Stimulated activated CD8-positive, alpha-beta memory T cell treated with anti-CD3 and anti-CD28 coated beads, Interleukin-4, amount 100 ng/mL, for 24 hours (primary cell): ENCODE data around the gene ZNF106.

Experiments
- DNase-seq: peaks from one replicate; pipeline ENCODE4 v3.0.0-alpha.2; 2020; ENCODE audit warnings: low read depth

ZNF106 gene

DNA sequence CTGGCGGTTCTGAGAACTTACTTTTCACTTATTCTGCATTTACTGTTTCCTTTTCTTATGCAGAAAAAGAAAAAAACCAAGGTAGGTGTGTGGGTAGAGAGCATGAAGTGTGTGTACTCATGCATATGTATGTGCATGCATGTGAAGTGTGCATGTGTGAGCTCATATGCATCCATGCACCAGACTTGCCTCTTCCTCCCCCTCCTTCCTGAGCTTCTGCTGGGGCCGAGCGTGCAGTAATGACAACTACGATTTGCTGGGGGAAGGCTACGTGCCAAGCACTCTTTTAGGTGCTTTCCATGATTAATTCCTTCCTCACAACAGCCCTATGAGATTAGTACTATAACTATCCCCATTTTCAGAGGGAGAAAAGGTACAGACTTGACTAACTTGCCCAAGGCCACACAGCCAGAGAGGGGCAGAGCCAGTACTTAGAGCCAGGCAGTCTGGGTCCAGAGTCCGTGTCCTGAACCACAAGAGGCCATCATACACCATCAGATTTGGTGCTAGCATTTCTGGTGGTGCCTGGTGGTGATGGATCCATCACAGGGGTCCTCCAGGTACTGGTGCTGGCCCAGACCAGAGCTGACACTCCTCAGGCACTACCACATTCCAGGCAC is 85.0 kb downstream of the ZNF106 start:
- no peak for DNase-seq

DNA sequence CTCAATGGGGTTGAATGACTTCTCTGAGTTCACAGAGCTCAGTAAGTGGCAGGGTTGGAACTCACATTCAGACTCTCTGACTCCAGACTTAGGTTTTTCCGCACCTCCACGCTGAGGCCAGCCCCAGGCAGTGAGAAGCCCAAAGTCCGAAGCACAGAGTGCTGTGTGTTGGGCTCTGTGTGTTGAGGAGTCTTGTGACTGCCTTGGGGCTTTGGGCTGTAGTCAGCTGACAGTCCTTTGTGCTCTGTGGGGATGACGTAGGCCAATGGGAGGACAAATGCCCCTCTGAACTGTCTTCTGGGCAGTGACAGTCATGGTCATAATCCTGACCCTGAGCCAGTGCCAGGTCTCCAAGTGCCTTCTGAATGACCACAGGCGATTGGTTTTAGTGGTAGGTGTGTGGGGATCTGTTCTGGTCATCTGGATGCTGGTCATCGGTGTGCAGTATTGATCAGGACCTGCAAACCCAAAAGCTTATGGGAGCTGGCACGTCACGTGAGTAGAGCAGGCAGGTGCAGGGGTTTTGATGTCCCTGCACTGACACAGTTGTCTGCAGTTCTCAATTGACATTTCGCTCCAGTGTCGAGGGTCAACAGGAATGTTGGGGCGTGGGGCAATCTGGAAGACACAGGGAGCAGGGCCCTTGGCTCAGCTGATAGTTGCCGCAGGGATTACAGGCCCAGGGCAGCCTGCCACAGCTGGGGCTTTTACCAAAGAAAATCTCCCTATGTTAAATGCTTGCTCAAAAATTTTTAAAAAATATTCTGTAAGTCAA is 86.3 kb downstream of the ZNF106 start:
- no peak for DNase-seq

DNA sequence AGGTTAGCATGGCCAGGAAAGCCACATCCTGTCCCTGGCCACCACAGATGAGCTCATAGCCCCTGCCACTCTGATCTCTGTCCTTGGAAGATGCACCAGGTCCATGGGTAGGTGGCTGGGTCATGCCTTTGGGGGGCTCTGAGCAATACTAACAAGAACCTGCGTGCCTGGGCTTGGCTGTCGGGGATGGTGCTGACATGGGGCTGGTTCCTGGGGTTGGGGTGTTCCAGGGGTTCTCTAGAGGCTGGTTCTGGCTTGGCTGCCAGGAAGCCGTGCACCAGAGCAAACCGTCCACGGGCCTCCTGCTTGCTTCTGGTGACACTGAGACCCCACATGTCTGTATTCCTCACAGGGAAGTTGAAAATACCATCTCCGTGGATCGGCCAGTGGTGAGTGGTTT is 87.6 kb downstream of the ZNF106 start:
- DNase-seq, result no peak

DNA sequence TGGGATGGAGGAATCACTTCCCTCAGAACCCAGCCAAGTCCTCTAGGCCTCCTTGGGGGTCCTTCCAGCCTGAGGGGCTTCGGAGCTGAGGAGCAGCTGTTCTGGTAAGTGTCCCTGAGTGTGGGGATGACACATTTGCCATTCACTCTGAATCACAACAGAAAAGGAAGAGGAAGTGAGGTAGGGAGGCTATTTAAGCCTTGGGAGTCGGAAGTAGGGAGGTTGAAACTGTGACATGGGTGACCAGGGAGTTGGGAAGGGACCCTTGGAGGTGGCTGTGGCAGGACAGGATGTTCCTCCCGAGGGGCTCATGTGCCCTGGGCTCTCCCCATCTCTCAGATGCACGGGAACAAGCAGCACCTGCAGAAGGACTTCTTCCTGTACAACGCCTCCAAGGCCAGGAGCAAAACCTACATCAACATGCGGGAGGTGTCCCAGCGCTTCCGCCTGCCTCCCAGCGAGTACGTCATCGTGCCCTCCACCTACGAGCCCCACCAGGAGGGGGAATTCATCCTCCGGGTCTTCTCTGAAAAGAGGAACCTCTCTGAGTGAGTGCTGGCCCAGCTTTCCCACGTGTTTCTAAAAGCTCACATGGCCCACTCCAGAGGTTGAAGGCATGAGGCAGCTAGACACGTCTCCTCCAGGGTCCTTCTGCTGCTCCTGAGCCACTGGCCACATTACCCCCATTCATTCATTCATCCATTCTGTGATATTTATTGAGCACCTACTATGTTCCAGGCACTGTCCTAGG is 88.3 kb downstream of the ZNF106 start:
- no peak for DNase-seq

DNA sequence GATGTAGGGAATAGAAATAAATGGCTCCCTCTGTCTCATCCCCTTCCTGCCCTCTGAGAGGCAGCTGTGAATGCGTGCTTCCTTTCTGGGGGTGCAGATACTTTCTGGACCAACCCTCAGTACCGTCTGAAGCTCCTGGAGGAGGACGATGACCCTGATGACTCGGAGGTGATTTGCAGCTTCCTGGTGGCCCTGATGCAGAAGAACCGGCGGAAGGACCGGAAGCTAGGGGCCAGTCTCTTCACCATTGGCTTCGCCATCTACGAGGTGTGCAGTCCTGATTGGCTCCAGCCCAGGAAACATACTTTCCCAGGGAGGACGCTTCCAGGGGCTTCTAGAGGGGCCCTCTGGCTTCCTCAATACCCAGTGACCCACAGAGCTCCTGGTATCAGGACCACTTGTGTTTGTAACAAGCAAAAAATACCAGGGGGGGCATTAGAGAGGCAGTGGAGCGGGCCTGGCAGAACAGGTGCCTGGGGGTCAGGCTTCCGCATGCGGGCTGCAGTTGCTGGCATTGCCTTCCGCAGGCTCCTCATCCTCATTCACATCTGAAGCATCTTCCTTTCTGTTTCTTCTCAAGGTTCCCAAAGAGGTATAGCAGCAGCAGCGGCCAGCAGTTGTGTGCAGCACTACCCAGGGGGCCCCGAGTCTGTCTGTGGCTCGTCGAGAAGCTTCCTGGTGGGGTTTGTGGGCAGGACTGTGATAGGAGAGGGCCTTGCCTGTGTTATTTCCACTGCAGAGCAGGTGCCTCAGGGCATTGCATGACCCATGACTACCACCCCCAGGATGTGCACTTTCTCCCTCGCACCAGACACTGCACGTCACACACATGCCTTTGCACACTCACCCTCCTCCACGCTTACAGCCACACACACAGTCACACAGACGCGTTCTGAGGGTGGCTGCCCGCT is 89.1 kb downstream of the ZNF106 start:
- DNase-seq, result no peak

DNA sequence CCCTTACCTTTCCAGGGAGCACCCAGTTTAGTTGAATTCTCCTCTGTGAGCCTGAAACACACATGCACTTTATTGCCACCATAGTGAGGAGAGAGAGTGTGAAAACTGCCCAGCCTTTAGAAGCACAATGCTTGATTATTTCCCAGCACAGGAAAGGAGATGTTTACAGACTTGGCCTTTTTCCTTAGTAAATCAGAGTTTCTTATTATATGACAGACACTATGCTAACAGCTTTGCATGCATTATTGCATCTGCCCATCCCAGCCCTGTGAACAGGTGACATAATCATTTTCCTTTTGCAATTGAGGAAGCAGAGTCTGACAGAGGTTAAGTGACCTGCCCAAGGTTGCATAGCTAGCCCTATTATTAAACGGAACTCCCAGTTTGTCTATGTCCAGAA is 95.1 kb downstream of the ZNF106 start:
- DNase-seq, result no peak

DNA sequence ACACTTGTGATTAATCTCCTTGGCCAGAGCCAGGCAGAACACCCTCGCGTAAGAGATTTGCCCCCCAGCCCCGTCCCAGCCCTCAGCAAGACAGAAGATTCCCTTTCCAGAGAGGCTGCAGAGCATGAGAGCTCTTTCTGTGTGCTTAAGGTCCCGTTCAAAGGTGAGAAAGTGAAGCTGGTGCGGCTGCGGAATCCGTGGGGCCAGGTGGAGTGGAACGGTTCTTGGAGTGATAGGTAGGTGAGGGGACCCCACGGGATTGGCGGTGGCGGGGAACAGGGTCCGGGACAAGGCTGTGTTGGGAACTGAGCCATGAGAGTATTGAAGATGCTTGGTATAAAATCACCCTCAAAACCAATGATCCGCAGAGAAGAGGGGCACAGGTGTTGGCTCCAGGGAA is 96.8 kb downstream of the ZNF106 start:
- DNase-seq, result no peak

DNA sequence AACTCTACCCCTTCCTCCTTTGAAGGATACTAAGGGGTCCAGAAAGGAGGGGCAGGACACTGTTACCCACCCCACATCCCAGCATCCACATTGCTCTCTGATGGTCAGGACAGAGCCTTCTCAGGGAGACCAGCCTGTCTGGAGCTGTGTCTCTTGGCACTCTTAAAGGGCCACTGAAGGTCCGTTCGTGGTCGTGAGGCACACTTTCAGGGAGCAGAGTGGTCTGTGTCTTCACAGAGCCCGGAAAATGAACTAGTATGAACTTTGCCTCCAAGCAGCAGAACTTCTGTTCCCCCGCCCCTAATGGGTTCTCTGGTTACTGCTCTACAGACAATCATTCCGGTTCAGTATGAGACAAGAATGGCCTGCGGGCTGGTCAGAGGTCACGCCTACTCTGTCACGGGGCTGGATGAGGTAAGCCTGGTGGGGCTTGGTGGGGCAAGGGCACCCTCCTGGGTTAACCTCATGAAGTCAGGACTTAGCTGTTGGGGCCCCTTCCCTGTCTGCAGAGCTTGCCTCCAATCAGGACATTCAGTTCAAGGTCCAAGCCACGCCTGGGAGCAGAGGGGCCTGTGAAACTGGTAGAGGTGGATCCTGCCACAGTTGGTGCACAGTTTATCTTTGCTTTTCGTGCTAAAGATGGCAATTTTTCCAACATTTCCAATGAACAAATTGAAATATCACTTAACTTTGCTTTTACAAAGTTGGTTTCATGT is 98.5 kb downstream of the ZNF106 start:
- DNase-seq, result no peak

DNA sequence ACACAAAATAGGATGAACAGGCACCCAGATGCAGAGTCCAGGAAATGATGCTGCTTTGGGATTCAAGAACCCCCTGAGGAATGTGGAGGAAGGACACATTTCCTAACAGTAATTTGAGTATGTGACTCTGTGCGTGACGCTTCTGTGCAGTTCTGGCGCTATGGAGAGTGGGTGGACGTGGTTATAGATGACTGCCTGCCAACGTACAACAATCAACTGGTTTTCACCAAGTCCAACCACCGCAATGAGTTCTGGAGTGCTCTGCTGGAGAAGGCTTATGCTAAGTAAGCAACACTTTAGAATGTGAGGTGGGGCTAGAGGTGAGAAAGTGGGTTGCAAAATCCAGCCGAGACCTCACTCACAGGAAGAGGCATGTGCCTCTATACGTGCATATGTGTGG is 103.3 kb downstream of the ZNF106 start:
- DNase-seq, result no peak

DNA sequence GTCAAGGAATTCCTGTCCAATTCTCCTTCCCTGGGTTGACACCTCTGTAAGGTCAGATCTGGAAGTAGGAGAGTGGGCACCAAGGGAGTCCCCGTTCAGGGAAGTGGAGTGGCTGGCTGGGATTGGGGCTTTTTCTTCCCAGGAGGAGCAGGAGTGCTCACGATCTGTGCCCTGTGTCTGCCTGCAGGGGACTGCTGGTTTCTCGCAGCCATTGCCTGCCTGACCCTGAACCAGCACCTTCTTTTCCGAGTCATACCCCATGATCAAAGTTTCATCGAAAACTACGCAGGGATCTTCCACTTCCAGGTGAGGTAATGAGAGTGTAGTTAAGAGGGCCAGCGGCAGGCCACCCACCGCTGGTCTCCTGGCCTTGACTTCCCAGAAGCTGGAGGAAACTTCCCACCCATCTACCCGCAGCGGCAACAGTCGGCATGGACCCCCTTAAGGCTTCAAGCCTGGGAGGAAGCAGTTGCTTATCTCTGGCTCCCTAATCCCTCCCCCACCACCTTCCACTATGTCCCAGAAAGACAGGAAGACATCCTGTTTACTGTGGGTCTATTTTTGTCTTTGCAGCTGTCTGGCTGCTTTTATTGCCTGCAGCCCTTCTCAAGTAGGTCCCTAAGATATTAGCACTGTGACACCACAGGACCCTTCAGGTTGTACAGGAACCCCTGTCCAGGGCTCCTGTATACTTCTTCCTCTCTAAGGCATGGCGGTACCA is 104.8 kb downstream of the ZNF106 start:
- no peak for DNase-seq

DNA sequence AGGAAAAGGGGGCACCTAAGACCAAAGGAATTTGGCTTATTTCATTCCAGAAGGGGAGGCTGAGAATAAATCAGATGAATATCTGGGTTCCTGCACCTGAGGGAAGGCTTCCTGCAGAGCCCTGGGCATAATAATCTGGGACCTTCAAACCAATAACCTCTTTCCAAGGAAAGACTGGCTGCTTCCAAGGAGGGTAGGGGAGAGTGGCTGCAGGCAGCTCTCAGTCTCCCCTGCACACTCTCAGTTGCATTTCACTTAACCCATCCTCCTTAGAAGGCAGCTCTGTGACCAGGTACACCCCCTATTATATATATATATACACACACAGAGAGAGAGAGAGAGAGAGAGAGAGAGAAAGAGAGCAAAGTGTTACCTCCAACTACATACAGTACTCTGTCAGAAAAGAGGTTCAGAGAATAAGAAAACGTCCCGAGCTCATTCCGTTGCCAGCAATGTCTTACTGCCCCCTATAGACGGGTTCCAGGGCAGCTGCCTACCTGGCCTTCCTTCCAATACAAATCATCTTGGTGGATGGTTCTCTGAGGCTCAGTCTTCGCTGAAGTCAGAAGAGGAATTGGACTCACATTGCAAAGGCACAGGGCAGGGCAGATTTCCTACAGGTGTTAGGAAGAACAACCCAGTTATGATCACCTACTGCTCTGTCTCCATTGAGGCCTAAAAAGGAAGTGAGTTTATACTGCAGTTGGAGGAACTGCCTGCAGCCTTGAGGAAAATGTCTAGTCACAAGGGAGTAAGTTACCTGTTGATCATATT is 105.5 kb downstream of the ZNF106 start:
- no peak for DNase-seq

DNA sequence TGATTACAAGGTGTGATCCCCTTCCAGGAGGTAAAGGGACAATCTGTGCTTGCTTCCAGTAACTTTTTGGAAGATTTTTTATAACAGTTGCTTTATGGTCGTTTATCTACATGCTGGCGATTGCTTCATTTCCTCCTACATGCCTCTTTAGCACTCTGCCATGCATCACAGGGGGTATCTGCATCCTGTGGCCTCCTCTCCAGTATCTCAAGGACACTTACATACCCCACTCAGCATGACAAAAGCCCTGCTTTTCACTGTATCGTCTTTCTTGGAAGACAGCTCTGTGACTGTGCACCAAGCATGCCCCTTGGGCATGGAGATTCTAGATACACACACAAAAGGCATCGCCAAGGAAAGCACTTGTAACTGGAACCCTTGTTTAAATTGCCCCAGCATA is 106.3 kb downstream of the ZNF106 start:
- no peak for DNase-seq

DNA sequence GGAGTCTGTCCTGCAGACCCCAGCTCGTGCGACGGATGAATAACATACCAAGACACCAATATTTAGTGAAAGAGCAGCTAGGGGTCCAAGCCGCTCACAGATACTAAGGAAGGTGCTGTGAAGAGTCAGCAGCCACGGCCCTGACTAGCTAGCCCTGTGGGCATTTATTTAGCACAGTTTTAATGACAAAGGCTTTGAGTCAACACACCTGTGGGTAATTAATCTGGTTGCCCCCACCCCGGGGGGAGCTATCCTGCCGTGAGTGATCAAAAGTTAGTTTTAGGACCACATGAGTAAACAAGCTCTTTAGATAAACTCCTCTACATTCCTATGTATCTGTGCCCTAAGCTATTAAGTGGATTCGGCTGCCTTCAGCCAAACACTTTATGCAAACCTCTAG is 112.9 kb downstream of the ZNF106 start:
- DNase-seq, result no peak

DNA sequence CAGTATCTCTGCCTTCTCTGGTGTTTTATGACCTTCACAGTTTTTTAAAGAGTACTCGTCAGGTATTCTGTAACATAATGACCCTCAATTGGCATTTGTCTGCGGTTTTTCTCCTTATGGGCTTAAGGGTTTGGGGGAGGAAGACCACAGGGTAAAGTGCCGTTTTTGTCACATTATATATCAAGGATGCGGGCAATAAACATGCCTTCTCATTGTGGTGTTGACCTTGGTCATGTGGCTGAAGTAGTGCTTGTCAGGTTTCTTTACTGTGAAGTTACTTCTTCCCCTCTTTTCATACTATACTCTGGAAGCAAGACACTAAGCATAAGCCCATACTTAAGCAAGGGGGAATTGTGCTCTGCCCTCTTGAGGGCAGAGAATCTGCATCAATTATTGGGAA is 115.0 kb downstream of the ZNF106 start:
- DNase-seq, result no peak

DNA sequence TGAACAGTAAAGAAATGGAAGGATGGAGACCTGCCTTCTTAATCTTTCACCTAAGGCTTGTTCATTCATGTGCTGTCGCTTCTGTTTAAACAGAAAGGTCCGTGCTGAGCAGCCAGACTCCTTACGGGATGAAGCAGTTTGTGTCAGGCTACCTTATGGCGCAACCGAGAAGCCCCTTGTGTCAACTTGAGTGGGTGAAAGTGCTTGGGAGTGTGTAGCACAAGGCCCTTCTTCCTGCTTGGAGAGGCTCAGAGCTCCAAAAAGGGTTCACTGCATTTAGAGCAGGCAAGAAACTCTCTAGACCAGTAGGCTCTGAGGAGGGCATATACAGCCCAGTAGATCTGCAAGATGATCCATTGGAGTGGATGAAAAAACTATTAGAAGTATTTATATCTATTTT is 115.7 kb downstream of the ZNF106 start:
- no peak for DNase-seq

DNA sequence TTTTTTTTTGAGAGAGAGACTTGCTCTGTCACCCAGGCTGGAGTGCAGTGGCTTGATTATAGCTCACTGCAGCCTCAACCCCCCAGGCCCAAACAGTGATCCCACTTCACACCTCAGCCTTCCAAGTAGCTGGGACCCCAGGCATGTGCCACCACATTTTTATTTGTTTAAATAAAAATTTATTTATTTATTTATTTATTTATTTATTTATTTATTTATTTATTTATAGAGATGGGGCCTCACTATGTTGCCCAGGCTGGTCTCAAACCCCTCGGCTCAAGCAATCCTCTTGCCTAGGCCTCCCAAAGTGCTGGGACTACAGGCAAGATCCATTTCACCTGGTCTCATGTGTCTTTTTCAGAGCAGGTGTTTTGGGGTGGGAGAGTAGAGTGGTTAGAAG is 116.1 kb downstream of the ZNF106 start:
- DNase-seq, result no peak

DNA sequence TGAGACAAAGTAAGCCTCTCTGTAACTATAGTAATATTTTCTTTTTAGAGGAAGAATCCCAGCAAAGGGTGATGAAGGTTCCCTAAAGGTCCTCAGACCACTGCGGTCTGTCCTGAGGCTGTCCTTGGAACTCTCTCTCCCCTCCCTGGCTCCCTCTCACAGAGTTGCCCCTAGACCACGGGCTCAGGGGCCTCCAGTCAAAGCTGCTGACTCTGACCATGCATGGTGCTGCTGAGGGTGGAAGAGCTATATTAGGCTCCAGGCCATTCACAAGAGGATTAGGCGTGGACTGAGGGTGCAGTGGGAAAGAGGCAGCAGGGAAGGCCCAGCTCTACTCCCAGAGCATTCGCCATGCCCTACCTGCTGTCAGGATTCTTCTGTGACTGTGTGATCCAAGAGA is 117.0 kb downstream of the ZNF106 start:
- DNase-seq, result no peak

DNA sequence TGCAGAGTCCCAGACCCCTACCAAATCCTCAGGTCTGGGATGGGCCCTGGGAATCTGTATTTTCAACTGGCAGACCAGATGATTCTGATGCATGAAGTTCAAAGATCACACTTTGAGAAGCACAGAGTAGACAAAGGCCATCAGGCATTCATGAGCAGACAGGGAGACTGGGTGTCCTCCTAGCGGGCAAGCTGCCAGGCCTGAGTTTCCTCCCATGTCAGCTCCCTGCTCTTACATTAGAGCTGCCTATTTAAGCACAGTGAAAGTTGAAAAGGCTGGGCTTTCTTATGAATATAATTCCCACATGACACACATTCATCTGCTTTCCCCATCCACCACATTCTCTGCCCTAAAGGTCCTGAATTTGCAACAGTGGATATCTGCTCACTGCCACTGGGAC is 117.7 kb downstream of the ZNF106 start:
- no peak for DNase-seq

DNA sequence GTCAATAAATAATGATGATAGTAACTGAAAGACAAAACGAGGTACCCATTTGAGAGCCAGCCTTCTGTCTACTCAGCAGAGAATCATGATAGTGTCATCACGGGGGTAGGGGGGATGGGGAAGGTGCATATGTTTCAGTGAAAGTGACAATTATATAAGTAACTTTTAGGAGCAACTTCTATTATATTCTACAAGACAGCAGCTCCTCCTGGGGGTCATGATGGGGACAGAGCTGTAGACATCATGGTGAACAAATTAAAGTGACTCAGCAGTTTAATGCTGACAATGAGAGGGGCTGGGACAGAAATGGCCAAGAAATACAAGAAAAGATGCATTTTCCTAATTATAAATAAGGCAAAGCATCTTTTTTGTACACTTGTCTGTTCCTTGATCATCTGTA is 119.8 kb downstream of the ZNF106 start:
- no peak for DNase-seq

DNA sequence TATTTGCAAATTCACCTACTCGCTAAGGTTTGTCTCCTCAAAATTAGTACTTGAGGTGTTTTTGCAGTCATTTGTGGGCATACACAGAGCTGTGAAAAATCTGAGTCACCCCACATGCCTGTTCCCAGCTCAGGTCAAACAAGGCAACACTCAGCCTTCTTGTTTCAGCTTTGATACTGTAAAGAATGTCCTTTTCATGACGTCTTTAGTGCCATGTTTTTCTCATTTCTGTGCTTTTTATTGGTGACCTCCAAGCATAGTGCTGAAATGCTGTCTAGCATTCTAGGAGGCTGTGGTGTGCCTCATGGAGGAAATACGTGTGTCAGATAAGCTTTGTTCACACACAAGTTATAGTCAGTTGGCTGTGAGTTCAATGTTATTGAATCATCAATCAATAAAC is 122.8 kb downstream of the ZNF106 start:
- DNase-seq, result no peak
